ENCODE results near the gene EPHB2. TPM values are rescaled to one million over a fixed set of nuclear protein-coding genes. Genes with fewer than 3 reads are reported as not detected.

The EPHB2 gene
- total and polyA plus RNA-seq, 2 of the 4 experiments (the other 2 are of a cell fraction): 52.3 to 58.8 TPM

GRCh38 chr1:22830041-22830566 lies 119.5 kb downstream of the EPHB2 start:
- 73% methylated on average over 5 of the region's 6 CpGs; no CpG with 5 or more reads in 1 of the 2 experiments for WGBS, 2 experiments (ENCODE audit: extremely low coverage in 2 of 2, insufficient read length in 1 of 2)
- H2BK20ac ChIP-seq (ENCODE audit: low read depth, low read length): 0 out of 2 replicates have a peak overlapping the region, but pooled peaks have one; percentile 6
- ChIA-PET POLR2A (ENCODE audit: unreplicated experiment) (no interaction called here), CTCF (no interaction called here)
- no peak overlapping the region for H3K27ac ChIP-seq (ENCODE audit: insufficient read depth, low read length)
- no peak overlapping the region for H2AFZ ChIP-seq (replicated peaks; ENCODE audit: low read length, poor library complexity)
- H2AK5ac ChIP-seq (ENCODE audit: low read depth, low read length): peak overlapping the region; percentile 21; the same call in 1 of the 2 replicates
- DNase-seq (no peak), ATAC-seq (ENCODE audit: low read depth) (no peak)
- H2AK9ac ChIP-seq (replicated peaks; ENCODE audit: low read depth, low read length, poor library complexity): peak overlapping the region; percentile 79
- no peaks in the 10 kb centered on the region for H3K27me3 ChIP-seq (ENCODE audit: control insufficient read depth, insufficient read depth, low read length)
- peak overlapping the region; percentile 37; the same call in 1 of the 2 replicates for H2BK120ac ChIP-seq (ENCODE audit: low read depth, low read length)
- no peak for TF ChIP-seq CEBPB (IDR thresholded peaks at IDR 0.05; ENCODE audit: low read depth, low read length)
- no peak for TF ChIP-seq SMC3 (IDR thresholded peaks at IDR 0.05; ENCODE audit: low read depth, low read length)
- TF ChIP-seq RFX5 (IDR thresholded peaks at IDR 0.05; ENCODE audit: low read depth, low read length): no peak
- no peak for TF ChIP-seq ELK1 (IDR thresholded peaks at IDR 0.05; ENCODE audit: borderline replicate concordance, low read depth, low read length)
- no peak for TF ChIP-seq MAFK (IDR thresholded peaks at IDR 0.05; ENCODE audit: low read depth, low read length)
- no peak for TF ChIP-seq CTCF (conservative IDR thresholded peaks at IDR 0.05; ENCODE audit: low read depth, low read length)
- dilution Hi-C loops (cut with HindIII; ENCODE audit: low sequenced_read_pairs, unreplicated experiment) (no loop called here), in situ Hi-C loops (cut with MboI; ENCODE audit: low sequenced_read_pairs) (no loop called here), intact Hi-C loops (cut with micrococcal nuclease) (no loop called here)
- no peak overlapping the region; the same call in 1 of the 2 replicates for H3K14ac ChIP-seq (replicated peaks; ENCODE audit: low read depth, low read length)
- peaks cover 12 to 78% of the 10 kb centered on the region in 2 experiments; a peak in 3 of 4 replicates for H3K79me1 ChIP-seq (ENCODE audit: low read depth in 1 of 2, low read length in 2 of 2)
- no peak overlapping the region for H4K5ac ChIP-seq (ENCODE audit: low read depth, low read length)
- H3K56ac ChIP-seq (ENCODE audit: extremely low read depth, insufficient read depth, low read length): no peak overlapping the region
- no TSS peak for BruUV-seq (replicated peaks)
- H3K4me3 ChIP-seq (ENCODE audit: insufficient read depth, low read depth, low read length): no peak overlapping the region
- no peak overlapping the region for H3K23ac ChIP-seq (ENCODE audit: low read depth, low read length)
- peaks cover 30% of the 10 kb centered on the region; the same call in 1 of the 2 replicates for H4K20me1 ChIP-seq (ENCODE audit: insufficient read depth, low read length)
- H3K9me3 ChIP-seq (ENCODE audit: control insufficient read depth, insufficient read depth, low read length): no peaks in the 10 kb centered on the region
- H3K36me3 ChIP-seq (ENCODE audit: control insufficient read depth, insufficient read depth, low read length): 0 out of 2 replicates have a peak, but pooled peaks cover 1% of the 10 kb centered on the region
- H3K4me2 ChIP-seq (ENCODE audit: low read depth, low read length): no peak overlapping the region
- H4K91ac ChIP-seq (ENCODE audit: insufficient read depth, low read depth, low read length): no peak overlapping the region
- no peak overlapping the region for H3K9ac ChIP-seq (ENCODE audit: low read depth, low read length)
- peaks cover 32% of the 10 kb centered on the region for H3K4me1 ChIP-seq (ENCODE audit: control insufficient read depth, insufficient read depth, low read length)
- peak overlapping the region; percentile 65; the same call in 1 of the 2 replicates for H3K4ac ChIP-seq (ENCODE audit: low read depth, low read length)
- H2BK5ac ChIP-seq (ENCODE audit: low read depth, low read length, poor library complexity, severe bottlenecking): no peak overlapping the region
- no peak overlapping the region for H3K18ac ChIP-seq (ENCODE audit: low read depth, low read length)
- no peak overlapping the region for H2BK15ac ChIP-seq (ENCODE audit: low read depth, low read length)
- H4K8ac ChIP-seq (ENCODE audit: low read depth in 2 of 2, low read length in 2 of 2): no peak overlapping the region; a peak in 1 of 4 replicates
- H3K9me1 ChIP-seq (ENCODE audit: insufficient read depth, low read length): peaks cover 44% of the 10 kb centered on the region

Measured in IMR-90 (cell line).